Activated B cell treated with CpG ODN at 0.5 μM for 24 hours (primary cell): Measurements from ENCODE around the gene TTBK1. TPM values are rescaled to one million over a fixed set of nuclear protein-coding genes. Genes with fewer than 3 reads are reported as not detected.

Source experiments
- ATAC-seq: fragments of 200-7000 bp; cut with Tn5 transposase; one replicate; pipeline ENCODE4 v1.10.0; 2021; ENCODE audit warnings: low read depth, mild to moderate bottlenecking, moderate library complexity
- CTCF ChIA-PET: fragments of 350-600 bp; sonication (Branson Sonifier 250); formaldehyde crosslinking; loops from one replicate; lab custom pipeline; 2021; ENCODE audit warnings: antibody characterized with exemption; lab: Charles Lee
- POLR2A ChIA-PET: fragments of 350-600 bp; sonication (Branson Sonifier 250); formaldehyde crosslinking; loops from one replicate; lab custom pipeline; 2021; ENCODE audit warnings: antibody characterized with exemption; lab: Charles Lee
- DNase-seq: peaks from one replicate; pipeline ENCODE4 v3.0.0; 2022
- H3K27ac Mint-ChIP-seq: one replicate; pipeline ENCODE4 v1.8.0; 2020; ENCODE audit warnings: mixed read lengths
- H3K27me3 Mint-ChIP-seq: one replicate; pipeline ENCODE4 v1.8.0; 2021; ENCODE audit warnings: mixed read lengths
- H3K36me3 Mint-ChIP-seq: one replicate; pipeline ENCODE4 v1.8.0; 2021; ENCODE audit warnings: low read depth, mixed read lengths
- H3K4me1 Mint-ChIP-seq: one replicate; pipeline ENCODE4 v1.8.0; 2021; ENCODE audit warnings: mixed read lengths
- H3K4me3 Mint-ChIP-seq: one replicate; pipeline ENCODE4 v1.8.0; 2020; ENCODE audit warnings: mild to moderate bottlenecking, mixed read lengths
- H3K9me3 Mint-ChIP-seq: one replicate; pipeline ENCODE4 v1.8.0; 2020; ENCODE audit warnings: mixed read lengths
- intact Hi-C: fragments of 100-400 bp; cut with micrococcal nuclease; formaldehyde crosslinking; loops from one replicate; pipeline ENCODE4 v1.15.1; 2024
- total RNA-seq: library from RNA; stranded (reverse); gene quantifications from 2 replicates; pipeline ENCODE4 v1.2.3, GENCODE V29; 2022
- TF ChIP-seq, protein P1 (sequence below): fragments of 200-600 bp; IDR thresholded peaks from one replicate; pipeline ENCODE4 v1.8.0; 2022; ENCODE audit warnings: antibody characterized with exemption, mild to moderate bottlenecking

TTBK1 gene
- total RNA-seq, 1 donor from 2014 or later, result 0.13 TPM

DNA sequence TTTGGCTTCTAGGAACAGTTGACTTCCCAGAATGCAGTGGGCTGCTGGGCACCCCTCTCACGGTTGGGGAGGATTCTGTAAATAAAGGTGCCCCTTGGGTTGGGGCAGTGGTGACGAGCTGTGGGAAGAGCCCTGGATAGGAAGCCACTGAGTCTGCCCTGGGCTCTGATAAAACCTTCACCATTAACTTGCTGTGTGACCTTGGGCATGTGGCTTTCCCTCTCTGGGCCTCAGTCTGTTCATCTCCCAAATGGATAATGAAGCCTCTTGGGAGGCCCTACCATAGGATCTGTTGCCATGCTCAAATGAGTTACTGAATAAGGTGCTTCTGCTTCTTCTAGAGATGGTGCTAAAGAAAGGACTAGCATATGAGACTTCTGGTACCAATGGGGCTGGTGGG, 61.6 kb downstream of the TTBK1 start:
- H3K27ac Mint-ChIP-seq, result no peak overlapping the region
- TF ChIP-seq, protein P1, sequence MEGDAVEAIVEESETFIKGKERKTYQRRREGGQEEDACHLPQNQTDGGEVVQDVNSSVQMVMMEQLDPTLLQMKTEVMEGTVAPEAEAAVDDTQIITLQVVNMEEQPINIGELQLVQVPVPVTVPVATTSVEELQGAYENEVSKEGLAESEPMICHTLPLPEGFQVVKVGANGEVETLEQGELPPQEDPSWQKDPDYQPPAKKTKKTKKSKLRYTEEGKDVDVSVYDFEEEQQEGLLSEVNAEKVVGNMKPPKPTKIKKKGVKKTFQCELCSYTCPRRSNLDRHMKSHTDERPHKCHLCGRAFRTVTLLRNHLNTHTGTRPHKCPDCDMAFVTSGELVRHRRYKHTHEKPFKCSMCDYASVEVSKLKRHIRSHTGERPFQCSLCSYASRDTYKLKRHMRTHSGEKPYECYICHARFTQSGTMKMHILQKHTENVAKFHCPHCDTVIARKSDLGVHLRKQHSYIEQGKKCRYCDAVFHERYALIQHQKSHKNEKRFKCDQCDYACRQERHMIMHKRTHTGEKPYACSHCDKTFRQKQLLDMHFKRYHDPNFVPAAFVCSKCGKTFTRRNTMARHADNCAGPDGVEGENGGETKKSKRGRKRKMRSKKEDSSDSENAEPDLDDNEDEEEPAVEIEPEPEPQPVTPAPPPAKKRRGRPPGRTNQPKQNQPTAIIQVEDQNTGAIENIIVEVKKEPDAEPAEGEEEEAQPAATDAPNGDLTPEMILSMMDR, result no peak
- ChIA-PET CTCF (no interaction called here), POLR2A (no interaction called here)
- no peaks in the 10 kb centered on the region for H3K27me3 Mint-ChIP-seq
- no peak overlapping the region for H3K4me3 Mint-ChIP-seq
- H3K36me3 Mint-ChIP-seq, result no peaks in the 10 kb centered on the region
- no peak for ATAC-seq
- intact Hi-C loops, result no loop called here
- peaks cover 25% of the 10 kb centered on the region for H3K4me1 Mint-ChIP-seq
- no peaks in the 10 kb centered on the region for H3K9me3 Mint-ChIP-seq
- DNase-seq, result no peak

DNA sequence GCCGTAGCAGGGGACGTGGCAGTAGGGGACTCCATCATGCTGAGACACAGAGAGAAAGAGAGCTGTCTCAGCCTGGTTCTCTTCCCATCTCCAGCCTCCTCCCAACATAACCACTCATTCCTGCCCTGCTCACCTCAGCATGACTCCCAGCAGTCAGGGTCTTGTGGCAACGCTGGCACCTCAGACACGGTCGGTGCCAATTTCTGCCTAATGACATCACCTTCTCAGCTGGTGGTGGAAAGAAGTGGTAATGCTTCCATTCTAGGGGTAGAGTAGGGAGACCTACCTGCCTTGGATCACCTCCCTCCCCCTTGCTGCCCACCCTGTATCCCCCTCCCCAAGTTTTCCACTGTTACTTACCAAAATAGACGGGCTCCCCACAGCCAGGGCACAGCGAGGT, 62.8 kb downstream of the TTBK1 start:
- Mint-ChIP-seq H3K4me1 (peaks cover 34% of the 10 kb centered on the region), H3K4me3 (no peak overlapping the region), H3K36me3 (no peaks in the 10 kb centered on the region), H3K27me3 (no peaks in the 10 kb centered on the region), H3K27ac (no peak overlapping the region), H3K9me3 (no peaks in the 10 kb centered on the region)
- intact Hi-C loops, result no loop called here
- ChIA-PET POLR2A (no interaction called here), CTCF (interaction anchor here (1.3 kb wide), 1 partner anchor 50 kb away, joined by 4 read pairs; no protein-coding TSS in a partner anchor)
- DNase-seq, result no peak
- TF ChIP-seq, protein P1, result no peak
- no peak for ATAC-seq

DNA sequence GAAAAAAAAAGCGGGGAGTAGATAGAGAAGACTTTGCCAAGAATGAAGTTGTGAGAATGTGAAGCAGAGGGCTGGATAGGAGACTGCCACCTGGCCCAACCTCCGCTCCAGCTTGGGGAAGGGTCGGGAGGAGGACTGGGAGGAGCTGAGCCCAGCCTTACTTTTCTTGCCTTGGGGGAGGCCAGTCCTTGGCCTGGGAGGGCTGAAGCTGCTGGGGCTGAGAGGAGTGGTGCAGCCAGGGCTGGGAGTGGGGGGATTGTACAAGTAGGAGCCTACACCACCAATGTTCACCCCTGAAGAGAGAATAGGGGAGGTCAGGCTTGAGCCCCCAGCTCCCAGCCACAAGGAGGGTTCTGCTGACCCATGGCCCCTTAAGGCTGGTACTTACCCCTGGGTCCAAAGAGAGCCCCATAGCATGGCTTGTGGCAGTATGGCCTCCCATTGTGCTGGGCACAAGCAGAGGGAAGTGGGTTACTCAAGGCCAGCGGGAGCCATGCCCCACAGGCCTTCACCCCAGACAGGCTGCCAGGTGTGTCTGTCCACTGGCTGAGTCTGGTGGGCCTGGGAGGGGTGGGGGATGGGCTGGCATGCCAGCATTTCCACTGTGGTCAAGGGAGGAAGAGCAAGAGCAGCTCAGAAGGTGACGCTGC, 64.3 kb downstream of the TTBK1 start:
- Mint-ChIP-seq H3K4me1 (peaks cover 45% of the 10 kb centered on the region), H3K4me3 (peak overlapping the region; percentile 39), H3K27ac (peak overlapping the region; percentile 30), H3K27me3 (no peaks in the 10 kb centered on the region), H3K36me3 (no peaks in the 10 kb centered on the region), H3K9me3 (no peaks in the 10 kb centered on the region)
- intact Hi-C loops, result loop anchor here (1.0 to 2.0 kb wide), 9 partner anchors 11 to 199 kb away; partner anchors contain the start of gene ZNF318
- ChIA-PET CTCF (interaction anchor here (0.8 to 2.7 kb wide), 16 partner anchors 10 to 199 kb away, joined by 3 to 52 read pairs (median 9); partner anchors contain the start of genes ABCC10, DNPH1 and SLC22A7), POLR2A (interaction anchor here (0.6 to 3.5 kb wide), 16 partner anchors 9 to 90 kb away, joined by 3 to 22 read pairs (median 6); partner anchors contain the start of gene ZNF318)
- TF ChIP-seq, protein P1, result no peak
- ATAC-seq, result no peak
- DNase-seq, result no peak

DNA sequence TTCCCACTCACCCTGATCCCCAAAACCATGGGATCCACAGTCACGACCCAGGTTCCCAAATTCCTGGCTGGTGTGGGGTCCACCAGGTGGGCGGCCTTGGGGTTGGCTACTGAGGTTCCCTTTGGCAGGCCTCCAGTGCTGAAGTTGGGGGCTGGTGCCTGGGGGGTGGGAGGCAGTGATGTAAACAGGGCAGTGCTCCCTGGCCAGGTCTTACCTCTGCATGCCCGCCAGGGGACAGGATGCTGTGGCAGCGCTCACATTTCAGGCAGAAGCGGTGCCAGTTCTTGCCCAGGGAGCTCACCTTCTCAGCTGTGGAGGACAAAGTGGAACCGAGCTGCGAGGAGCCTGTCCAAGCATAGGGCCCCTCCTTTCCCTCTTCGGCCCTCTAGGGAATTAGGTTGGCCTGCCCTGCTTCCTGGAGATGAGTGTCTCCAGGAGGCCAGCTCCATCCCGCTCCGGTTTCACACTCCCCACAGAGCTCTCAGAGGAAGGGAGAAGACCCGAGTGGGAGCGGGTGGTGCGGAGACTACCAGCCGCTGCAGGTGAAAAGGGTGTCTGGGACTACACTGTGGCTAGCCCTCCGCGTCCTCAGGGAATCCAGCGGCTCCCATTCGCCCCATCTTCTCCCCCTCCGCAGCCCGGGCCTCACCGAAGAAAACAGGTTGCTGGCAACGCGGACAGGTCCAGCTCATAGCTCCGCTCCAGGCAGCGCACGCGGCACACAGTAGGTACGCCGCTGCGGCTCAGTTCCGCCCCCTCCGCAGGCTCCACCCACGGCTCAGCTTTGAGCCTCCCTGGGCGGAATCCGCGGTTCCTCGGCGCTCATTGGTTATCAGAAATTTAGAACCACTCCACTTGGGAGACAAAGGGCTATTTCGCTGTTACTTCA, 65.1 kb downstream of the TTBK1 start, which contains the start of gene CRIP3:
TSS of gene CRIP3 (minus strand) at position 726 of the 889 bp plus-strand sequence. CDS start at position 692, 34 bp downstream.
- intact Hi-C loops, result loop anchor here (1.0 to 2.0 kb wide), 9 partner anchors 10 to 198 kb away; partner anchors contain the start of gene ZNF318
- peak within 1 kb of the TSS; percentile 69 for H3K27ac Mint-ChIP-seq
- DNase-seq (peak; percentile 58), ATAC-seq (peak; percentile 75)
- TF ChIP-seq, protein P1, result no peak
- peaks cover 2% of the 10 kb centered on the region for H3K36me3 Mint-ChIP-seq
- H3K4me1 Mint-ChIP-seq, result peaks cover 53% of the 10 kb centered on the region
- POLR2A ChIA-PET, result interaction anchor here (0.6 to 3.5 kb wide), 19 partner anchors 10 to 562 kb away, joined by 3 to 22 read pairs (median 4); partner anchors contain the start of genes ABCC10, TBCC and ZNF318
- CTCF ChIA-PET, result interaction anchor here (0.6 to 2.7 kb wide), 27 partner anchors 9 to 229 kb away, joined by 3 to 52 read pairs (median 5); partner anchors contain the start of genes ABCC10, DNPH1 and SLC22A7
- no peaks in the 10 kb centered on the region for H3K27me3 Mint-ChIP-seq
- peaks cover 2% of the 10 kb centered on the region for H3K9me3 Mint-ChIP-seq
- peak within 1 kb of the TSS; percentile 90 for H3K4me3 Mint-ChIP-seq
